Ectodermal cell (in vitro differentiated cells): ENCODE results near the gene SLC38A10.

ENCODE experiments used
- H3K27ac ChIP-seq: 2 replicates; pipeline ENCODE4 v1.7.0; 2013; ENCODE audit warnings: mild to moderate bottlenecking, low read depth, low read length; ENCODE audit not compliant: insufficient read depth, poor library complexity, severe bottlenecking
- H3K27me3 ChIP-seq: 2 replicates; pipeline ENCODE4 v1.7.0; 2013; ENCODE audit warnings: mild to moderate bottlenecking, low read length; ENCODE audit not compliant: insufficient read depth, control insufficient read depth, poor library complexity, severe bottlenecking
- H3K36me3 ChIP-seq: one replicate; pipeline ENCODE4 v1.7.0; 2013; ENCODE audit warnings: low read length; ENCODE audit not compliant: control insufficient read depth, insufficient read depth
- H3K4me1 ChIP-seq: one replicate; pipeline ENCODE4 v1.7.0; 2013; ENCODE audit warnings: low read length; ENCODE audit not compliant: control insufficient read depth, insufficient read depth
- H3K4me3 ChIP-seq: 2 replicates; pipeline ENCODE4 v1.7.0; 2013; ENCODE audit warnings: low read depth, low read length, control low read depth; ENCODE audit not compliant: insufficient read depth
- H3K9me3 ChIP-seq: 2 replicates; pipeline ENCODE4 v1.7.0; 2013; ENCODE audit warnings: mild to moderate bottlenecking, low read length, moderate library complexity; ENCODE audit not compliant: control insufficient read depth
- WGBS, 2 experiments: methylation state at CpG; one replicate each; pipeline ENCODE4 v1.1.7; 2013; ENCODE audit warnings: missing lambda C conversion rate in 2 of 2; 5-methylcytosine and 5-hydroxymethylcytosine counted together

The SLC38A10 gene

DNA sequence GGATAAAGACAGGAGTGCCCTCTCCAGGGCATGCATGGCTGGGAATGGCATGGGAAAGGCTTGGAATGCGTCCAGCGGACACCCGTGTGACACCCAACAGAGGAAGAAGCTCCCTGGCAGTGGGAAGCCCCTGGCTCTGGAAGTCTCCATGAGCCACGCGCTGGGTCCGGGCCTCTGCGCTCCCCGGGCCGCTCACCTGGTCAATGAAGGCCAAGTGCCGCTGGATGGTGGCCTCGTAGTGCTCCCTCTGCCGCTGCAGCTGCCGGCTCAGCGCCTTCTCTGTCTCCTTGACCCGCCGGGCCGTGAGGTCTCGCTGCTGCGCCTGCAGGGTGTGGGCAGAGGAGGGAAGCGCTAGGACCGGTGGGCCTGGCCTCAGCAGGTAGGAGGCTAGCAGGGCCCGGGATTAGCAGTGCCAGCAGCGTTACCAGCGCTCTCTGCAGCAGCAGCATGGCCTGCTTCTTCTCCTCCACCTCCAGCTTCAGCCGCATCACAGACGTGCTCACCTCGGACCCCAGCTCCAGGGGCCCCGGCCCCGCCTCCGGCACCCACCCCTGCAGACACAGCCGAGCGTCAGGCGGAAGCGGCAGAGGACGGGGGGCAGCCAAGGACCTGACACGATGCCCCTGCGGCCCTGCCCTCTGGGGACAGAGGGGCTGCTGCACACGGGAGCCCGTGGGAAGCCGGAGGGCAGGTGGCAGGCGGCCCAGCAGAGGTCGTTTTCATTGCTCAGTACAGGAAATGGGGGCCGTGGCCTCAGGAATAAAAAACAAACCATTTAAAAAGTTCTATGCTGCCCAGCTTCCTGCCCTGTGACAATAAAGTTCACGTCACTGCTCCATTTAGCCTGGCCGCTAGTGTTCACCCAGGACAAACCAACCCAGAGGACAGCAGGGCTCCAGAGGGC lies 98.3 kb downstream of the SLC38A10 start:
- no peaks in the 10 kb centered on the region for H3K4me1 ChIP-seq
- H3K36me3 ChIP-seq: peaks cover 21% of the 10 kb centered on the region
- 96% methylated on average over 45 of the region's 45 CpGs for WGBS, 2 experiments
- no peaks in the 10 kb centered on the region for H3K9me3 ChIP-seq
- no peak overlapping the region for H3K4me3 ChIP-seq
- no peaks in the 10 kb centered on the region for H3K27me3 ChIP-seq
- H3K27ac ChIP-seq: no peak overlapping the region

DNA sequence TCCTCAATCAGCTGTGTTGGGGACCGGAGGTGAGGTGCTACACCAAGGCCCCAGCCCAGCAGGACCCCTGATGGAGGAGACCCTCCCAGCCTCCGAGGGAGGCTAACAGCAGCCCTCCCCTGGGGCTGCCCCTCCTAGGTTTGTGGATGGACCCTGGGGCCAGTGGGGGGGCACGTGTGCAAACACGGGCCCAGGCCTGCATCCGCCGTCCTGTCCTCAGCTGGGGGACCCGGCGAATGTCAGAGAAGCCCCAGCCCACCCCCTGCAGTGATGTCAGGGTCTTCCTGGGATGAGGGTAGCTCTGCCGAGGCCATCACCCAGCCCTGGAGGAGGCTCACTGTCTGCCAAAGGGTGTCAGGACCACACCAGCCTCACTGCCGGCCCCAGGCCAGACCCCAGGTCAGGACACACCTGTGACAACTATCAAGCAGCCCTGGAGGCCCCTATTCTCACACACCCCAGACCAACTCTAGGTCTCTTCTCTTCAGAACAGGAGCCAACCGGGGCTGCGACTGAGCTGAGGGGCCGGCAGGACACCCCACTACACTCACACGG lies 99.1 kb downstream of the SLC38A10 start:
- Histone ChIP-seq H3K4me3 (no peak overlapping the region), H3K4me1 (no peaks in the 10 kb centered on the region), H3K27me3 (no peaks in the 10 kb centered on the region), H3K9me3 (no peaks in the 10 kb centered on the region), H3K36me3 (peaks cover 21% of the 10 kb centered on the region), H3K27ac (no peak overlapping the region)
- WGBS, 2 experiments: 94 to 96% methylated on average over 14 of the region's 14 CpGs
